ENCODE measurements around the gene GSS.
"Not testable (repeated sequence)": the region's sequence is repeated elsewhere in the genome, so short reads cannot be mapped to it uniquely, and the experiment has no call there.

Gene GSS

DNA sequence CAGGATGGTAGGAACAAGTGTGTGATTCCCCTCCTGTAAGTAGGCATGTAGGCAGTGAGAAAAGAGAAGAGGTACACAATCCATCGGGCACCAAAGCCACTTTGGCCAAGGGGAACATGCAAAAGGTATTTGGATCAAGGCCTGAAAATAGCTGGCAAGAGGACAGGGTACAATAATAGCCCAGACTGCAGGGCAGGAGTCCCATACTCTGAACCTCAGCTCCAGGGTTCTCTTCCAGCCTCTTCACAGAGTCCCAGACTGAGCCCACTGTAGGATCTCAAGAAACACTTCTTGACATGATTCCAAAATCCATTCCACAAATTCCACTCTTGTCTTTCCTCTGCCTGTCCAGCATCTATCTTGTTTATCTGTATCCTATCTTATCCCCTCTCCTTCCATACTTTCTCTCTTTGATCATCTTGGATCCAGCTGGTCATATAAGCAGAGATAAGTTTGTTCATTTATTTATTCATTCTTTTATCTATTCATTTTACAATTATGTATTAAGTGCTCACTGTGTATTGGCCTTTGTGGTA is 59.5 kb downstream of the GSS start:
- no peak for DNase-seq

DNA sequence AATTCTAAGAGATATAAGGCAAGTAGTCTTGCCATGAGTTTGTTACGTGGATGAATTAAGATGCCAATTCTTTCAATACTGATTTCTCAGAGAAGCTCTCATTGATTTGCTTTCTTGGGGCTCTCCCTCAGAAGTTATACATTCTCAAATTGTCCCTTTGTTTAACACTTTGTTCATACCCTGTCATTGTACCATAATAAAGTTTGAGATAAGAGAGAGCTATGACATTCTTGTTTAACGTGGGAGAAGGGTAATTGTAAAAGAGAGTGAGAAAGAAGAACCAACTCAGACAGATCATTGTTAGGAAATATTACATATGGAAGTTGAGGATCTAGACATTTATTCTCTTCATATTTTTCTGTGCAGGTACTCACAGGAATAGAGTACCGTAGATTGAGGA is 60.1 kb downstream of the GSS start:
- DNase-seq, result no peak

DNA sequence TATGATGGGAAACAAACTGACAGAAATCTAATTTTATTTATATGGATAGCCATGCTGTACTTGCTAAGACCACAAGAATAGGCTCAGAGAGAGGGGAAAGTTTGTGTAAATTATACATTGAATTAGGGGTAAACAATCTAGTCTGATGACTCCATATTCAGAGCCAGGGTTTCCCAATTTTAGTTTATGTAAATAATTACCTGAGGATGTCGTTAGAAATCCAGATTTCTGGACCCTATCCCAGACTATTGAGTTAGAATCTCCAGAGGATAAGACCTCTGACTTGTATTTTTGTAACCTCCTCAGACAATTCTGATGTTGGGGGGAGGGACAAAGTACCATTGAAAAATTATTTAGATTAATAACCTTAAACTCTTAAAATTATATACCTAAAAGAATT is 60.9 kb downstream of the GSS start:
- no peak for DNase-seq

DNA sequence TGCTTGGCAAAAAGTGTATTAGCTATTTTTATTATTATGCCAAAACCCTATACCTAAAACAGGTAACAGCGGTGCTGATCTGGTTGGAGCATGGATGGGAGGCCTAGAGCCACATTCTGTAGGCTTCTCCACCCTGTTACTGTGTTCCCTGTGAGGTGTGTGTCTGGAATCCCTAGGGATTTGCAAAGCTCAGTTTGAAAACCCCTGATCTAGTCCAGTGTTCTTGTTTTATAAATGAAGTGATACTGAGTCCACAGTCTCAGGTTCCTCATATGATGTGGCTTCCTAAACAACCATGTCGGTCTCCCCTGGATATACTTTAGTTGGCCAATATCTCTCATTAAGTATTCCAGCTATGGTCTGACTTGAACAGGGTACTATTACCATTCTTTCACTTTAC is 62.9 kb downstream of the GSS start:
- DNase-seq, result no peak

DNA sequence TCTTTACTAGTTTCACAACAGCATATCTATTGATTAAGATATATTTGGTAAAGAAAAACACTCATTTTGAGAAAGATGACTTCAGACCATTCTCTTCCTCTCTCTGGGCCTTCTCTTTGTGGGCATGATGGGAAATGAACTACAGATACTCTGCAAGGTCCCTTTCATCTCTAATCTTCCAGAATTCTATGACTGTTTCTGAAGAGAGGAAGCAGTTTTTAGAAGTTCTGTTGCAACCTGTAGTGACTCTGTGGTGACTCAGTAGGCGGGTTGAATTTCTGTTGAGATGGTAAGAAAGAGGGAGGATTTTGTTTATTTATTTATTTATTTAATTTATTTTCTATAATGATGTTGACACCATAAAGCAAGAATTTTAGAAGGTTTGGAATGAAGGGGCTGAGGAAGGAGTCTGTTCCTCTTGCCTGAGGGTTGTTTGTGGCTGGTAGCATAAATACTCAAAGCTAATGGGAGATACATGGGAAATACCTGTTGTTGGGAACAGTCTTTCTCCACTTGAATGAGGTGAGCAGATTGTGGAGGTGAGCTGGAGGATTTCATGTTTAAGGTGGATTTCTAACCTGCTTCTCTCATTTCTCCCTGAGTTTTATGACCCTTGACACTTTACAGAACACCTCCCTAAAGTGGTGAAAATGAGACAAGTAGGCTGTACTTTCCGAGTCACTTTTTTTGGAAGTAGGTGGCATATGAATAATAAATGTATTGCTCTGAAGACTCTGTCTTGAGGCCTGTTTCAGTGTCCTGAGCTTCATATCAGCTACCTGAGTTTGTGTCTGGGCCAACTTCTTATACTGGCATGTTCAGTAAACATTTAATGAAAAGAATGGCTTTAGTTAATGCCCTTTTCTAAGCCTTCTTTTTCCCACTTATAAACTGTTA is 64.2 kb downstream of the GSS start:
- no peak for DNase-seq

DNA sequence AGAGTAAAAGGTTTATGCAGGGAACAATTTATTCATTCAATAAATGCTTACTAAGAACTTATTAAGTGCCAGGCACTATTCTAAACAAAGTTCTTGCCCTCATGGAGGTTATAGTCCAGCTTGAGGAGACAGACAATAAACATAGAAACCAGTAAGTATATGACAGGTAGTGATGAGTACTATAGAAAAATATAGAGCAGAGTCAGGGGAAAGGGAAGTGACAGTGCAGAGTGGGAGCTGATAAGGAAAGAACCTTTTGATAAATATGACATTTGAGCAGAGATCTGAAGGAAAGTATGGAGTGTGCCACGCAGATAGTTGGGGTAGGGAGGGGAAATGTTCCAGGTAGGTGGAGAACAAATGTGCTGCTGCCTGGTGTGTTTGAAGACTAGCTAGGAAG is 67.1 kb downstream of the GSS start:
- DNase-seq, result no peak

DNA sequence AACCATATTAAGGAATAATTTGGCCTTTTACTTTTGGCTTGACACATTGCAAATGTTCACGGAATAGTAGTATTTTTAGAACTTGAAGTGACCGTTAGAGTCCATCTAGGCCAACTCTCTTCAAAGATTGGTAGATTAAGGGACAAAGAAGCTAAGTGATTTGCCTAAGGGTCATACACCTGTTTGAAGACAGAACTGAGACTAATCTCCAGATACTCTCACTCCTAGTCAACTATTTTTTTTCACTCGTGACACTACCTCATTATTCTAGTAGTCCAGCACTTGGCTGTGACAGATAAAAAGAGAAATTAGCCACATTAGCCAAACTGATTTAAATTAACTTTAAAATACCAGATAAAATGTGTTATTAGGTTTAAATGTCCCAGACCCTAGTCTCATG is 68.6 kb downstream of the GSS start:
- no peak for DNase-seq

DNA sequence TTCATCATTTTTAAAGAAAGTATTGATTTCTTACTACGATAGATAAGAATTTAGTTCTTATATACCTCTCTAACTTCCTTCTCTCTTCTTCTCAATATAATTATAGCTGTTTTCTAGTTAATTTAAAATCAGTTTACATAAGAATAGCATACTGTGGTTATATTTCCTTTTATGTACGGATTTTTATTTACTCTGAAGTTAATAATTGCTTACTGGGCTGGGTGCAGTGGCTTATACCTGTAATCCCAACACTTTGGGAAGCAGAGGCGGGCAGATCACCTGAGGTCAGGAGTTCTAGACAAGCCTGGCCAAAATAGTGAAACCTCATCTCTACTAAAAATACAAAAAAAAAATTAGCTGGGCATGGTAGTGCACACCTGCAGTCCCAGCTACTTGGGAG is 69.5 kb downstream of the GSS start:
- no peak for DNase-seq

DNA sequence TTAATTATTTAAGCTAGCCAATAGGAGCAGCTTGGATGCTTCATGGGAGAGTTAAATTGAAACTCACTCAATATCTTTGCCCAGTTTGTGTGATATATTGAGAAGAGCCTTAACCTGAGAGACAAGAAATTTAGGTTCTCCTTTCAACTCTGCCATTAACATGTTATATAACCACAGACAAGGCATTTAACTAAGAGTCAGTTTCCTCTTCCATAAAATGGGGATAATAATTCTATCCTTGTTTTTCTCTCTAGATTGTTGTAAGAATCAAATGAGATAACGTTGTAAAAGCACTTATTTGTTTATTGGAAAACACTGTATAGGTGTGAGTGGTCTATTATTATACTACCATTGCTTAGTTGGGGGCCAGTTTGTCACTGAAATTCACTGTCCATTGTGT is 71.3 kb downstream of the GSS start:
- DNase-seq, result no peak

DNA sequence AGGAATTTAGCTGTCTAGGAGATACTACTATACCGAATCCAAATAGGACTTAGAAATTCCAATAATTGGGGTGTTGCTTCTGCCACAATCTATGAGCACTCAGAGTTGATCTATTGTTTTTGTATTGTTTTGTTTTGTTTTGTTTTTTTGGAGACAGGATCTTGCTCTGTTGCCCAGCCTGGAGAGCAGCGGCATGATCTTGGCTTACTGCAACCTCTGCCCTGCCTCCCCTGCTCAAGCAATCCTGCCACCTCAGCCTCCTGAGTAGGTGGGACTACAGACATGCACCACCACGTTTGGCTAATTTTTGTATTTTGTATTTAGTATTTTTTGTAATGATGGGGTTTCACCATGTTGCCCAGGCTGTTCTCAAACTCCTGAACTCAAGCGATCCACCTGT is 71.8 kb downstream of the GSS start:
- no peak for DNase-seq

DNA sequence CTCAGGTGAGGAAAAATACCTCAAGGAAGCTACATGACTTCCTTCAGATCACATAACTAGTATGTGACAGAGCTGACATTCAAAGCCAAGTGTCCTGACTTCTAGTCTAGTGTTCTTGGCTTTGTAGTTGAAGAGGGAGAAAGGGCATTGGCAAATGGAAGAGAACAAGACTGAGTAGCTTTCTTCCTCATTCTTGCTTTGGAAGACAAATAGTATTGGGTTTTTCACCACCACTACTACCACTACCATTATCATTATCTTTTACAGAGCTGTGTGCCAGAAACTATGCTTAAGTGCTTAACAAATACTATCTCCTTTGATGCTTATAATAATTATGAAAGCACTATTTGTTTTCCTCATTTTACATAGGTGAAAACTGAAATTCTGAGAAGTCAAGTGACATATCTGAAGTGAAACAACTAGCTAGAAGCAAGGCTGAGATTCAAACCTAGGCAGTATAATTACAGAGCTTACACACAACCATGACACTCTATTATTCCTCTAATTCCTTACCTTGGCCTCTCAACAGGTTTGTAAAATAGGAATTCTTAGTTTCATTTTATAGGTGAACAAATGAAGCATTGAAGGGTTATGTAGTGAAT is 72.4 kb downstream of the GSS start:
- no peak for DNase-seq

DNA sequence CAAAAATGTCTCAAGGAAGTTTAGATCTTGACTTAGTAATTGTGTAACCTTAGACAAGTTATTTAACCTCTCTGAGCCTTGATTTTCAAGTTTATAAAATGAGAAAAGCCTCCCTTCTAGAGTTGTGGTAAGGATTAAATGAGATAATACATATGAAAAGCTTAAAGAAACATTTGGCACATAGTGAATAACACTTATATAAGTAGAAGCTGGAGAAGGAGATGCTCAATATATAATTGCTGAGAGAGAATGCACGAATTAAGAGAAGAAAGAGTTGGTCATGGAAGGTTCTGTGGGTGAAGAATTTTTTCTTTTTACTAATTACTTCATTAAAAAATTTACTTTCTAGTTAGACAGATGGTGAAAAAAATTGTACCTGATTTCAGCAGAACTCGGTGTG is 73.9 kb downstream of the GSS start:
- DNase-seq, result no peak

DNA sequence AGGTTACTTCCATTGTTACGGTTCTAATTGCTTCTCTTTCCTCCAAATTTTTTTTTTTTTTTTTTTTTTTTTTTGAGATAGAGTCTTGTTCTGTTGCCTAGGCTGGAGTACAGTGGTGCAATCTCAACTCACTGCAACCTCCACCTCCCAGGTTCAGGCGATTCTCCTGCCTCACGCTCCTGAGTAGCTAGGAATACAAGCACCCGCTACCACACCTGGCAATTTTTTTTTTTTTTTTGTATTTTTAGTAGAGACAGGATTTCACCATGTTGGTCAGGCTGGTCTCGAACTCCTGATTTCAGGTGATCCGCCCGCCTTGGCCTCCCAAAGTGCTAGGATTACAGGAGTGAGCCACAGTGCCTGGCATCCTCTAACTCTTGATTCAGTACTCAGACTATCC is 74.6 kb downstream of the GSS start:
- not testable (repeated sequence) for DNase-seq

DNA sequence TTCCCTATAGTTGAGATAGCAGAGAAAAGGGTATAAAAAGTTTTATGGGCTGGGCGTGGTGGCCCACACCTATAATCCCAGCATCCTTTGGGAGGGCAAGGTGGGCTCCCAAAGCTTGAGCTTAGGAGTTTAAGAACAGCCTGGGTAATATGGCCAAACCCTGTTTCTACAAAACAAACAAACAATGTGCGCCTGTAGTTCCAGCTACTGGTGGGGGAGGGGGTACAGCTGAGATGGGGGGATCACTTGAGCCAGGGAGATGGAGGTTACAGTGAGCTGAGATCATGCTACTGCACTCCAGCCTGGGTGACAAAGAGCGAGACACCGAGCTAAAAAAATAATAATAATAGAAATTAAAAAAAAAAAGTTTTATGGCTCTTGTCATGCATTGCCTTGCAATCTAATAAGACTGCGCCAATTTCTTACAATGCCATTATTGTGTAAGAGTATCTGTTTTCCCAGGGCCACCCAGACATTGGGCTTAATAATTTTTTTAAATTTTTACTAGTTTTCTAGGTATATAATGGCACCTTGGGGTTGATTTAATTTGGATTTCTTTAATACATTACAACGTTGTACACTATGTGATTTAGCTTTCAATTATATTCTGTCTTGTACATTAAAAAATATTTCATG is 75.3 kb downstream of the GSS start:
- DNase-seq, result no peak
